Prostate gland (tissue), 2 donors: ENCODE data around the gene TRNAU1AP.

Experiments used
- CTCF ChIP-seq, 4 experiments: fragments of 200-600 bp in 2 of 4; fragments of 450-650 bp in 2 of 4; sonication (generic) in 2 of 4; IDR thresholded peaks; 1 replicate in 3 of 4; 2 replicates in 1 of 4; pipeline ENCODE4 v1.5.1; 2016 to 2019; ENCODE audit warnings: antibody characterized with exemption in 4 of 4, mild to moderate bottlenecking in 2 of 4, moderate library complexity in 2 of 4
- POLR2A ChIP-seq: fragments of 450-650 bp; IDR thresholded peaks from one replicate; pipeline ENCODE4 v1.6.1; 2016; ENCODE audit warnings: antibody characterized with exemption, mild to moderate bottlenecking
- POLR2AphosphoS5 ChIP-seq: sonication (generic); formaldehyde crosslinking; IDR thresholded peaks from one replicate; pipeline ENCODE4 v1.6.1; 2017; ENCODE audit warnings: antibody characterized with exemption

- TF ChIP-seq POLR2A (no peak), CTCF (IDR thresholded peaks at IDR 0.05) (no peak), POLR2AphosphoS5 (no peak)
Observed at GRCh38 chr1:28535180-28535579, 17.7 kb upstream of the TRNAU1AP start.
